IMR-90 (cell line): Measurements from ENCODE around the gene ABTB1. TPM values are rescaled to one million over a fixed set of nuclear protein-coding genes. Genes with fewer than 3 reads are reported as not detected.

Experiments
- ATAC-seq: fragments of 200-7000 bp; cut with Tn5 transposase; 2 replicates; pipeline ENCODE4 v1.9.1; 2020; ENCODE audit warnings: low read depth, mild to moderate bottlenecking, moderate library complexity
- BruUV-seq: library from RNA; stranded (reverse); fragments of 400-500 nt; replicated peaks from 2 replicates; lab custom pipeline; 2021; lab: Mats Ljungman, UMichigan
- CTCF ChIA-PET: fragments of 300-600 bp; formaldehyde crosslinking; extraction: SDS; loops from one replicate; lab custom pipeline; 2021; ENCODE audit warnings: antibody characterized with exemption; lab: Yijun Ruan, JAX
- POLR2A ChIA-PET: fragments of 300-600 bp; sonication (Branson Sonifier 250); formaldehyde crosslinking; loops from one replicate; lab custom pipeline; 2022; ENCODE audit warnings: antibody characterized with exemption; ENCODE audit not compliant: unreplicated experiment; lab: Charles Lee
- DNase-seq: peaks from one replicate; pipeline ENCODE4 v3.0.0; 2013
- H2AFZ ChIP-seq: replicated peaks from 2 replicates; pipeline ENCODE3; 2013; ENCODE audit warnings: low read length, mild to moderate bottlenecking; ENCODE audit not compliant: poor library complexity
- H2AK5ac ChIP-seq: 2 replicates; pipeline ENCODE4 v1.6.1; 2013; ENCODE audit warnings: low read depth, low read length, inconsistent platforms
- H2AK9ac ChIP-seq: replicated peaks from 2 replicates; pipeline ENCODE3; 2013; ENCODE audit warnings: mild to moderate bottlenecking, low read depth, low read length, moderate library complexity; ENCODE audit not compliant: poor library complexity
- H2BK120ac ChIP-seq: 2 replicates; pipeline ENCODE4 v1.6.1; 2013; ENCODE audit warnings: low read depth, low read length, inconsistent platforms
- H2BK15ac ChIP-seq: 3 replicates; pipeline ENCODE4 v1.6.1; 2013; ENCODE audit warnings: low read depth, low read length, inconsistent platforms
- H2BK20ac ChIP-seq: 2 replicates; pipeline ENCODE4 v1.6.1; 2013; ENCODE audit warnings: low read depth, mild to moderate bottlenecking, inconsistent platforms, low read length, moderate library complexity
- H2BK5ac ChIP-seq: 2 replicates; pipeline ENCODE4 v1.6.1; 2013; ENCODE audit warnings: mild to moderate bottlenecking, low read depth, low read length, inconsistent platforms; ENCODE audit not compliant: poor library complexity, severe bottlenecking
- H3K14ac ChIP-seq: replicated peaks from 2 replicates; pipeline ENCODE4 v1.6.1; 2013; ENCODE audit warnings: low read depth, low read length, inconsistent platforms
- H3K18ac ChIP-seq: 2 replicates; pipeline ENCODE4 v1.6.1; 2013; ENCODE audit warnings: low read depth, low read length, control low read depth
- H3K23ac ChIP-seq: 2 replicates; pipeline ENCODE4 v1.6.1; 2013; ENCODE audit warnings: low read depth, low read length, inconsistent platforms
- H3K27ac ChIP-seq: 2 replicates; pipeline ENCODE4 v1.5.1; 2013; ENCODE audit warnings: mild to moderate bottlenecking, control low read depth, low read length; ENCODE audit not compliant: insufficient read depth
- H3K27me3 ChIP-seq: 2 replicates; pipeline ENCODE4 v1.6.1; 2013; ENCODE audit warnings: low read length; ENCODE audit not compliant: control insufficient read depth, insufficient read depth
- H3K36me3 ChIP-seq: 2 replicates; pipeline ENCODE4 v1.6.1; 2013; ENCODE audit warnings: low read length, mixed read lengths; ENCODE audit not compliant: control insufficient read depth, insufficient read depth
- H3K4ac ChIP-seq: 2 replicates; pipeline ENCODE4 v1.6.1; 2013; ENCODE audit warnings: low read depth, low read length, inconsistent platforms
- H3K4me1 ChIP-seq: 2 replicates; pipeline ENCODE4 v1.6.1; 2013; ENCODE audit warnings: low read length, mixed read lengths; ENCODE audit not compliant: control insufficient read depth, insufficient read depth
- H3K4me2 ChIP-seq: 2 replicates; pipeline ENCODE4 v1.6.1; 2013; ENCODE audit warnings: low read depth, mild to moderate bottlenecking, control low read depth, low read length, moderate library complexity
- H3K4me3 ChIP-seq: 2 replicates; pipeline ENCODE4 v1.5.1; 2013; ENCODE audit warnings: low read depth, mild to moderate bottlenecking, control low read depth, low read length, moderate library complexity; ENCODE audit not compliant: insufficient read depth
- H3K56ac ChIP-seq: 2 replicates; pipeline ENCODE4 v1.6.1; 2013; ENCODE audit warnings: low read length, inconsistent platforms; ENCODE audit not compliant: insufficient read depth; ENCODE audit errors: extremely low read depth
- H3K79me1 ChIP-seq, 2 experiments: 2 replicates each; pipeline ENCODE4 v1.6.1; 2013; ENCODE audit warnings: low read length in 2 of 2, inconsistent platforms in 1 of 2, low read depth in 1 of 2
- H3K9ac ChIP-seq: 2 replicates; pipeline ENCODE4 v1.6.1; 2013; ENCODE audit warnings: low read depth, low read length, control low read depth
- H3K9me1 ChIP-seq: 2 replicates; pipeline ENCODE4 v1.6.1; 2013; ENCODE audit warnings: low read length, inconsistent platforms; ENCODE audit not compliant: insufficient read depth
- H3K9me3 ChIP-seq: 2 replicates; pipeline ENCODE4 v1.6.1; 2013; ENCODE audit warnings: low read length; ENCODE audit not compliant: control insufficient read depth, insufficient read depth
- H4K20me1 ChIP-seq: 2 replicates; pipeline ENCODE4 v1.6.1; 2013; ENCODE audit warnings: low read length, inconsistent platforms; ENCODE audit not compliant: insufficient read depth
- H4K5ac ChIP-seq: 2 replicates; pipeline ENCODE4 v1.6.1; 2013; ENCODE audit warnings: mild to moderate bottlenecking, low read depth, low read length, control low read depth
- H4K8ac ChIP-seq, 2 experiments: 2 replicates each; pipeline ENCODE4 v1.6.1; 2013; ENCODE audit warnings: low read depth in 2 of 2, low read length in 2 of 2, control low read depth in 1 of 2, inconsistent platforms in 1 of 2
- H4K91ac ChIP-seq: 2 replicates; pipeline ENCODE4 v1.6.1; 2013; ENCODE audit warnings: low read depth, low read length, inconsistent platforms; ENCODE audit not compliant: insufficient read depth
- BHLHE40 ChIP-seq: fragments of 150-350 bp; IDR thresholded peaks from 2 replicates; pipeline ENCODE4 v1.6.1; 2016; ENCODE audit warnings: mild to moderate bottlenecking, low read depth, low read length
- CEBPB ChIP-seq: IDR thresholded peaks from 2 replicates; pipeline ENCODE4 v1.6.1; 2012; ENCODE audit warnings: low read depth, low read length, improper control_type of control experiment
- CHD1 ChIP-seq: IDR thresholded peaks from 2 replicates; pipeline ENCODE4 v1.6.1; 2012; ENCODE audit warnings: low read depth, low read length, improper control_type of control experiment
- FOS ChIP-seq: fragments of 150-350 bp; IDR thresholded peaks from 2 replicates; pipeline ENCODE4 v1.6.1; 2016; ENCODE audit warnings: low read depth, low read length
- MAFK ChIP-seq: IDR thresholded peaks from 2 replicates; pipeline ENCODE4 v1.6.1; 2012; ENCODE audit warnings: low read depth, low read length, improper control_type of control experiment
- MAZ ChIP-seq: IDR thresholded peaks from 2 replicates; pipeline ENCODE4 v1.6.1; 2012; ENCODE audit warnings: low read depth, mild to moderate bottlenecking, low read length, improper control_type of control experiment, moderate library complexity, borderline replicate concordance
- MXI1 ChIP-seq: IDR thresholded peaks from 2 replicates; pipeline ENCODE4 v1.6.1; 2012; ENCODE audit warnings: low read depth, mild to moderate bottlenecking, low read length, moderate library complexity, borderline replicate concordance
- NFE2L2 ChIP-seq: fragments of 150-350 bp; IDR thresholded peaks from 2 replicates; pipeline ENCODE4 v1.6.1; 2016; ENCODE audit warnings: low read depth, mild to moderate bottlenecking, low read length
- POLR2A ChIP-seq: IDR thresholded peaks from 2 replicates; pipeline ENCODE4 v1.6.1; 2012; ENCODE audit warnings: mild to moderate bottlenecking, low read depth, low read length
- RAD21 ChIP-seq: IDR thresholded peaks from 2 replicates; pipeline ENCODE4 v1.6.1; 2012; ENCODE audit warnings: low read length, improper control_type of control experiment
- RCOR1 ChIP-seq: IDR thresholded peaks from 2 replicates; pipeline ENCODE4 v1.6.1; 2012; ENCODE audit warnings: mild to moderate bottlenecking, low read length, improper control_type of control experiment; ENCODE audit not compliant: insufficient replicate concordance
- RFX5 ChIP-seq: IDR thresholded peaks from 2 replicates; pipeline ENCODE4 v1.8.0; 2012; ENCODE audit warnings: low read depth, mild to moderate bottlenecking, low read length, moderate library complexity
- SMC3 ChIP-seq: fragments of 150-350 bp; IDR thresholded peaks from 2 replicates; pipeline ENCODE4 v1.6.1; 2016; ENCODE audit warnings: low read depth, mild to moderate bottlenecking, antibody characterized with exemption, low read length, moderate library complexity
- WGBS, 2 experiments: methylation state at CpG; one replicate each; pipeline versions ENCODE4 v1.1.5 to v1.1.7; 2013; ENCODE audit warnings: missing lambda C conversion rate in 2 of 2; ENCODE audit not compliant: insufficient read length in 1 of 2; ENCODE audit errors: extremely low coverage in 2 of 2; 5-methylcytosine and 5-hydroxymethylcytosine counted together
- dilution Hi-C: fragments of 300-500 bp; cut with HindIII; formaldehyde crosslinking; loops from one replicate; pipeline ENCODE4 v1.14.3; 2018; ENCODE audit warnings: low sequenced_read_pairs; ENCODE audit not compliant: unreplicated experiment
- in situ Hi-C: fragments of 300-500 bp; cut with MboI; formaldehyde crosslinking; loops from 3 replicates; pipeline ENCODE4 v1.14.3; 2019; ENCODE audit warnings: low sequenced_read_pairs, inconsistent platforms, mixed read lengths
- intact Hi-C: fragments of 100-400 bp; cut with micrococcal nuclease; formaldehyde crosslinking; loops from 2 replicates; pipeline ENCODE4 v1.10.0; 2022
- polyA plus RNA-seq, 3 experiments: library from polyadenylated mRNA; depleted of rRNA; stranded (reverse); fragments of >200 nt; gene quantifications; 2 replicates each; pipeline ENCODE4 v1.2.3, GENCODE V29; 2012; ENCODE audit warnings: low replicate concordance in 1 of 3
- total RNA-seq: library from RNA; depleted of rRNA; stranded (reverse); fragments of >200 nt; gene quantifications from 2 replicates; pipeline ENCODE4 v1.2.3, GENCODE V29; 2012
- TF ChIP-seq, protein P1 (sequence below): conservative IDR thresholded peaks from 2 replicates; pipeline ENCODE4 v1.5.1; 2012; ENCODE audit warnings: mild to moderate bottlenecking, low read depth, low read length, improper control_type of control experiment
- TF ChIP-seq, protein P2 (sequence below): fragments of 150-350 bp; IDR thresholded peaks from 2 replicates; pipeline ENCODE4 v1.6.1; 2016; ENCODE audit warnings: low read depth, mild to moderate bottlenecking, low read length, moderate library complexity, borderline replicate concordance
- TF ChIP-seq, protein P3 (sequence below): fragments of 150-350 bp; IDR thresholded peaks from 2 replicates; pipeline ENCODE4 v1.6.1; 2017; ENCODE audit warnings: mild to moderate bottlenecking, antibody characterized with exemption, low read length, low read depth

Gene ABTB1
- total and polyA plus RNA-seq, 2 of the 4 experiments (the other 2 are of a cell fraction): 3.2 to 23.0 TPM

DNA sequence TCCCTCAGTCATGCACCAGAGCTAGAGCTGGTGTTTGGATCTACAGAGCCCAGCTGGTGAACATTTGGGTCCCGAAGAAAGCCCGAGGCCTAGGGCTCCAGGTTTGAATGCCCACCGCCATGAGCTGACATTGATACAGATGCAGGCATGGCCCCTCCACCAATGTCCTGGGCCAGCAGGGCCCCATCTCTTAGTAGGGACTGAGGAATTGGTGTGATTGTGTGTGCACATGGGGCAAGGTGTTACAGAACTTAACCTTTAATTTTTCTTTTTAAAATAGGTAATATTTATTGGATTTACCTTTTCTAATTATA lies 32.8 kb upstream of the ABTB1 start:
- Histone ChIP-seq H3K23ac (no peak overlapping the region), H3K4me1 (peaks cover 2% of the 10 kb centered on the region; the same call in 1 of the 2 replicates), H4K20me1 (no peaks in the 10 kb centered on the region), H2AK5ac (no peak overlapping the region), H3K18ac (no peak overlapping the region), H4K8ac (no peak overlapping the region), H4K91ac (no peak overlapping the region), H3K27ac (no peak overlapping the region), H3K27me3 (peaks cover 13% of the 10 kb centered on the region), H4K5ac (no peak overlapping the region), H2AFZ (no peak overlapping the region), H2BK120ac (no peak overlapping the region), H3K4ac (no peak overlapping the region), H3K9ac (no peak overlapping the region), H3K9me1 (no peaks in the 10 kb centered on the region), H3K9me3 (no peaks in the 10 kb centered on the region), H2BK15ac (no peak overlapping the region), H2AK9ac (no peak overlapping the region), H2BK20ac (no peak overlapping the region), H2BK5ac (no peak overlapping the region), H3K14ac (no peak overlapping the region), H3K36me3 (no peaks in the 10 kb centered on the region), H3K56ac (no peak overlapping the region), H3K4me2 (no peak overlapping the region), H3K79me1 (no peaks in the 10 kb centered on the region), H3K4me3 (no peak overlapping the region)
- intact Hi-C loops: no loop called here
- POLR2A ChIA-PET: no interaction called here
- no peak for ATAC-seq
- TF ChIP-seq POLR2A (no peak), CEBPB (no peak), SMC3 (no peak), NFE2L2 (no peak), MAFK (no peak), RAD21 (no peak), RCOR1 (no peak), FOS (no peak), CHD1 (no peak), RFX5 (no peak), BHLHE40 (no peak), MAZ (no peak), MXI1 (no peak)
- TF ChIP-seq, protein P1, sequence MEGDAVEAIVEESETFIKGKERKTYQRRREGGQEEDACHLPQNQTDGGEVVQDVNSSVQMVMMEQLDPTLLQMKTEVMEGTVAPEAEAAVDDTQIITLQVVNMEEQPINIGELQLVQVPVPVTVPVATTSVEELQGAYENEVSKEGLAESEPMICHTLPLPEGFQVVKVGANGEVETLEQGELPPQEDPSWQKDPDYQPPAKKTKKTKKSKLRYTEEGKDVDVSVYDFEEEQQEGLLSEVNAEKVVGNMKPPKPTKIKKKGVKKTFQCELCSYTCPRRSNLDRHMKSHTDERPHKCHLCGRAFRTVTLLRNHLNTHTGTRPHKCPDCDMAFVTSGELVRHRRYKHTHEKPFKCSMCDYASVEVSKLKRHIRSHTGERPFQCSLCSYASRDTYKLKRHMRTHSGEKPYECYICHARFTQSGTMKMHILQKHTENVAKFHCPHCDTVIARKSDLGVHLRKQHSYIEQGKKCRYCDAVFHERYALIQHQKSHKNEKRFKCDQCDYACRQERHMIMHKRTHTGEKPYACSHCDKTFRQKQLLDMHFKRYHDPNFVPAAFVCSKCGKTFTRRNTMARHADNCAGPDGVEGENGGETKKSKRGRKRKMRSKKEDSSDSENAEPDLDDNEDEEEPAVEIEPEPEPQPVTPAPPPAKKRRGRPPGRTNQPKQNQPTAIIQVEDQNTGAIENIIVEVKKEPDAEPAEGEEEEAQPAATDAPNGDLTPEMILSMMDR: no peak
- TF ChIP-seq, protein P2, sequence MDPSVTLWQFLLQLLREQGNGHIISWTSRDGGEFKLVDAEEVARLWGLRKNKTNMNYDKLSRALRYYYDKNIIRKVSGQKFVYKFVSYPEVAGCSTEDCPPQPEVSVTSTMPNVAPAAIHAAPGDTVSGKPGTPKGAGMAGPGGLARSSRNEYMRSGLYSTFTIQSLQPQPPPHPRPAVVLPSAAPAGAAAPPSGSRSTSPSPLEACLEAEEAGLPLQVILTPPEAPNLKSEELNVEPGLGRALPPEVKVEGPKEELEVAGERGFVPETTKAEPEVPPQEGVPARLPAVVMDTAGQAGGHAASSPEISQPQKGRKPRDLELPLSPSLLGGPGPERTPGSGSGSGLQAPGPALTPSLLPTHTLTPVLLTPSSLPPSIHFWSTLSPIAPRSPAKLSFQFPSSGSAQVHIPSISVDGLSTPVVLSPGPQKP: no peak
- TF ChIP-seq, protein P3, sequence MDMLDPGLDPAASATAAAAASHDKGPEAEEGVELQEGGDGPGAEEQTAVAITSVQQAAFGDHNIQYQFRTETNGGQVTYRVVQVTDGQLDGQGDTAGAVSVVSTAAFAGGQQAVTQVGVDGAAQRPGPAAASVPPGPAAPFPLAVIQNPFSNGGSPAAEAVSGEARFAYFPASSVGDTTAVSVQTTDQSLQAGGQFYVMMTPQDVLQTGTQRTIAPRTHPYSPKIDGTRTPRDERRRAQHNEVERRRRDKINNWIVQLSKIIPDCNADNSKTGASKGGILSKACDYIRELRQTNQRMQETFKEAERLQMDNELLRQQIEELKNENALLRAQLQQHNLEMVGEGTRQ: no peak
- no TSS peak for BruUV-seq
- WGBS, 2 experiments: no CpG with 5 or more reads among the region's 3 CpGs
- in situ Hi-C loops: no loop called here
- CTCF ChIA-PET: interaction anchor here (1.0 kb wide), 1 partner anchor 12 kb away, joined by 3 read pairs; no protein-coding TSS in a partner anchor
- dilution Hi-C loops: no loop called here
- no peak for DNase-seq
